ENCODE results near the gene COX6B2. TPM values are rescaled to one million over a fixed set of nuclear protein-coding genes. Genes with fewer than 3 reads are reported as not detected.

COX6B2 gene
- total RNA-seq, 1 experiment from 2014 or later = 3.3 TPM

DNA sequence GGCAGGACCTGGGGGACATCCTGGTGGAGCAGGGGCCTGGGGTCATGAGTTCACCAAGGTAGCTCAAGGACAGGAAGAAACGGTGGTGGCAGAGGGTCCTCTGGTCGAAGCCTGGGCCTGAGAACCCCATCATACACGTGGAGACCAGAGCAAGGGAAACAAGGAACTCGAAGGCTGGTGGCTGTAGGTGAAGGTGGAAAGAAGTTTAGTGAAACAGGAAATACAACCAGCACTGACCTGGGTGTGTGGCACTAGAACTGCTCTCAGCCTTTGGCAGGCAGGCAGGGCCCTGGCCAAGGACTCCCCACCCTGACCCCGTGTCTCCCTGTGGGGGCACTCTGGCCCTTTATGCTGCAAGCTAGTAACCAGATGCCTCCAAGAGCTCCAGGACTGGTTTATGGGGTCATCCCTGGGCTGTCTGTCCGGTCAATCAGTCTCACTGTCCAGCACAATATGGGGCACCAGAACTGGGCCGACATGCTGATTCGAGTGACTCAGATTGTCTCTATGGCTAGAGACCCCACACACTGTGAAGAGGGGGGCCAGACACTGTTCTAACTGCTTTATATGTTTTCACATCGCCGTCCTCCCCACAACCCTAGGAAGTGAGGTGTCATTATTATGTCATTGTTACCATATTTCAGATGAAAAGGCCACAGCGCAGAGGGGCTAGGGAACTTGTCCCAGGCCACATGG, 3.8 kb downstream of the COX6B2 start:
- Histone ChIP-seq H2AFZ (no peak overlapping the region), H3K4me3 (no peak overlapping the region), H3K36me3 (ENCODE audit: low read depth) (no peaks in the 10 kb centered on the region), H3K27me3 (ENCODE audit: insufficient read depth, low read depth) (no peaks in the 10 kb centered on the region), H3F3A (ENCODE audit: insufficient read depth, low read depth) (peaks cover 32% of the 10 kb centered on the region), H3K9me3 (ENCODE audit: insufficient read depth, low read depth) (no peaks in the 10 kb centered on the region), H3K79me2 (ENCODE audit: low read depth) (no peaks in the 10 kb centered on the region), H4K20me1 (ENCODE audit: insufficient read depth) (no peaks in the 10 kb centered on the region), H3K4me1 (replicated peaks; ENCODE audit: insufficient read depth) (peaks cover 50% of the 10 kb centered on the region), H3K27ac (peak overlapping the region; percentile 54), H3K4me2 (peak overlapping the region; percentile 64), H3K9me2 (ENCODE audit: insufficient read depth) (no peaks in the 10 kb centered on the region)
- CTCF ChIA-PET = interaction anchor here (0.6 to 1.6 kb wide), 2 partner anchors 11 to 83 kb away, joined by 3 to 5 read pairs; no protein-coding TSS in a partner anchor
- no peak for DNase-seq
- no TSS peak for BruUV-seq (replicated peaks)
- TF ChIP-seq EZH2 (IDR thresholded peaks at IDR 0.05; ENCODE audit: low read depth) = no peak
- TF ChIP-seq, protein P1, sequence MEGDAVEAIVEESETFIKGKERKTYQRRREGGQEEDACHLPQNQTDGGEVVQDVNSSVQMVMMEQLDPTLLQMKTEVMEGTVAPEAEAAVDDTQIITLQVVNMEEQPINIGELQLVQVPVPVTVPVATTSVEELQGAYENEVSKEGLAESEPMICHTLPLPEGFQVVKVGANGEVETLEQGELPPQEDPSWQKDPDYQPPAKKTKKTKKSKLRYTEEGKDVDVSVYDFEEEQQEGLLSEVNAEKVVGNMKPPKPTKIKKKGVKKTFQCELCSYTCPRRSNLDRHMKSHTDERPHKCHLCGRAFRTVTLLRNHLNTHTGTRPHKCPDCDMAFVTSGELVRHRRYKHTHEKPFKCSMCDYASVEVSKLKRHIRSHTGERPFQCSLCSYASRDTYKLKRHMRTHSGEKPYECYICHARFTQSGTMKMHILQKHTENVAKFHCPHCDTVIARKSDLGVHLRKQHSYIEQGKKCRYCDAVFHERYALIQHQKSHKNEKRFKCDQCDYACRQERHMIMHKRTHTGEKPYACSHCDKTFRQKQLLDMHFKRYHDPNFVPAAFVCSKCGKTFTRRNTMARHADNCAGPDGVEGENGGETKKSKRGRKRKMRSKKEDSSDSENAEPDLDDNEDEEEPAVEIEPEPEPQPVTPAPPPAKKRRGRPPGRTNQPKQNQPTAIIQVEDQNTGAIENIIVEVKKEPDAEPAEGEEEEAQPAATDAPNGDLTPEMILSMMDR (conservative IDR thresholded peaks at IDR 0.05) = no peak
- POLR2A ChIA-PET (ENCODE audit: unreplicated experiment) = interaction anchor here (0.6 to 1.0 kb wide), 3 partner anchors 22 to 304 kb away, joined by 3 to 6 read pairs (median 4); partner anchors contain the start of gene U2AF2
- intact Hi-C loops (cut with micrococcal nuclease; ENCODE audit: unreplicated experiment) = no loop called here

DNA sequence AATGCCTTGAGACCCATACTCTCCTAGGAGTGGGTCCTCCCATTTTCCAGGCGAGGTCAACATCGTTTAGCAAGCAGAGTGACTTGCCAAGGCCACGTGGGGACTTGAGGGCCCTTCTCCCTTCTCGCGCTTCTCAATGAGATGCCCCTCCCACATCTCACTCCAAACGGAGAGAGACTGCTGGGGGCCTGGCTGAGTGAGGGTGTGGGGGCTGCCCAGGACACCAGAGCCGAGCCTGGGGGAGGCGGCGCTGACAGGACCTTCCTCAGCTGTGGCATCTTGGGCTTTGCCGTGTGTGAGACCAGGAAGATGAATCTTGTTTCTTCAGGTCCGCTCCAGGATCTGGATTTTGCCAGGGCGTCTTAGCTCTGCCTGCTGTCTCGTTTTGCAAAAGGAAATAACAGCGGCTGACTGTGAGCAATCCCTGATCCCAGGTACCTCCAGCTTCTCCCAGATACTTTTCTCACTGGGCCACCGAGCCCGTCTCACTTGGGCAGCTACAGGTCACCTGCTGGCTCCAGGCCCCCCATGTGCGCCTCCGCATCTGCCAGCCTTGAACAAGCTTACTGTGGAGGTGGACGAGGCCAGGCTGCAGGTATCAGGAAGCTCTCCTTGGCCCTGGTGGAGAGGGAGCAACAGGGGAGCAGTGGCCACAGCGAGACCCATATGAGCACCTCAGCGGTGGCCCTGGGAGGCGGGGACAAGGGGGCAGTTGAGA, 6.0 kb downstream of the COX6B2 start:
- peaks cover 26% of the 10 kb centered on the region; the same call in 1 of the 2 replicates for H3F3A ChIP-seq (ENCODE audit: insufficient read depth, low read depth)
- no peak overlapping the region for H3K27ac ChIP-seq
- H3K27me3 ChIP-seq (ENCODE audit: insufficient read depth, low read depth) = no peaks in the 10 kb centered on the region
- no peak for TF ChIP-seq EZH2 (IDR thresholded peaks at IDR 0.05; ENCODE audit: low read depth)
- TF ChIP-seq, protein P1 (conservative IDR thresholded peaks at IDR 0.05) = no peak
- peaks cover 47% of the 10 kb centered on the region for H3K4me1 ChIP-seq (replicated peaks; ENCODE audit: insufficient read depth)
- H3K4me3 ChIP-seq = no peak overlapping the region
- no peaks in the 10 kb centered on the region for H3K9me3 ChIP-seq (ENCODE audit: insufficient read depth, low read depth)
- no peak overlapping the region for H3K4me2 ChIP-seq
- intact Hi-C loops (cut with micrococcal nuclease; ENCODE audit: unreplicated experiment) = no loop called here
- peaks cover 7% of the 10 kb centered on the region; the same call in 1 of the 2 replicates for H4K20me1 ChIP-seq (ENCODE audit: insufficient read depth)
- CTCF ChIA-PET = no interaction called here
- H3K9me2 ChIP-seq (ENCODE audit: insufficient read depth) = no peaks in the 10 kb centered on the region
- no peak for DNase-seq
- no peaks in the 10 kb centered on the region for H3K79me2 ChIP-seq (ENCODE audit: low read depth)
- 0 out of 2 replicates have a peak, but pooled peaks cover 3% of the 10 kb centered on the region for H3K36me3 ChIP-seq (ENCODE audit: low read depth)
- no TSS peak for BruUV-seq (replicated peaks)
- H2AFZ ChIP-seq = no peak overlapping the region
- POLR2A ChIA-PET (ENCODE audit: unreplicated experiment) = interaction anchor here (0.8 kb wide), 1 partner anchor 29 kb away, joined by 9 read pairs; no protein-coding TSS in a partner anchor

DNA sequence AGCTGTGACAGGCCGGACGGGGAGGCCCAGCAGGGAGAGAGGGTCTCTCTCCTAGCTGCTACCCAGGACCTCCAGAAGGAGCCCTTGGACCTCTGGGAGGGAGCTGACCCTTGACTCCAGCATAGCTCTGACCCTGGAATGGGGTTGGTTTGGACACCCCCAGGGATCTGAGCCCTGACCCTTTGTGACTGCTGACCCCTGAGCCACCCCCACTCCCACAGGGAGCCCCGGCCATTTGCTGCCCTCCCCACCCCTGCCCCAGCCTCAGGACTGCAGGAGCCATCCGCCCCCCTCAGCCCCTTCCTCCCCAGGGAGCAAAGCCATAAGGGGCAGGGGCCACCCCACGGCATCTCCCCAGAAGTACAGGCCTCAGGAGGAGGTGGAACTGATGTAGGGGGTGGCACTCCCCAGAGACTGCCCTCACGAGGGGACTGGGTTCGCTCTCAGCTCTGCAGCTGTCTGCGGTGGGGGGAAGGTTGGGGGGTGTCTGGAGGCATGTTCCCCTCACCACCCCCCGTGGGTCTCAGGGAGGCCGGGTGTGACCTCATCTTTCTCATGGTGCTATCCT, 7.0 kb downstream of the COX6B2 start:
- ChIA-PET POLR2A (ENCODE audit: unreplicated experiment) (no interaction called here), CTCF (interaction anchor here (0.6 kb wide), 1 partner anchor 187 kb away, joined by 3 read pairs; no protein-coding TSS in a partner anchor)
- Histone ChIP-seq H3K4me1 (replicated peaks; ENCODE audit: insufficient read depth) (peaks cover 37% of the 10 kb centered on the region), H4K20me1 (ENCODE audit: insufficient read depth) (peaks cover 7% of the 10 kb centered on the region; the same call in 1 of the 2 replicates), H3K9me2 (ENCODE audit: insufficient read depth) (no peaks in the 10 kb centered on the region), H2AFZ (no peak overlapping the region), H3K4me2 (no peak overlapping the region), H3K27ac (no peak overlapping the region), H3K27me3 (ENCODE audit: insufficient read depth, low read depth) (no peaks in the 10 kb centered on the region), H3F3A (ENCODE audit: insufficient read depth, low read depth) (peaks cover 16% of the 10 kb centered on the region; the same call in 1 of the 2 replicates), H3K4me3 (no peak overlapping the region), H3K36me3 (ENCODE audit: low read depth) (0 out of 2 replicates have a peak, but pooled peaks cover 5% of the 10 kb centered on the region), H3K79me2 (ENCODE audit: low read depth) (no peaks in the 10 kb centered on the region), H3K9me3 (ENCODE audit: insufficient read depth, low read depth) (no peaks in the 10 kb centered on the region)
- no peak for DNase-seq
- TF ChIP-seq, protein P1 (conservative IDR thresholded peaks at IDR 0.05) = no peak
- no peak for TF ChIP-seq EZH2 (IDR thresholded peaks at IDR 0.05; ENCODE audit: low read depth)
- BruUV-seq (replicated peaks) = no TSS peak
- intact Hi-C loops (cut with micrococcal nuclease; ENCODE audit: unreplicated experiment) = no loop called here

Measured in PC-9 (cell line).